Fibroblast of skin of right biceps (primary cell): ENCODE data around the gene SLC38A7.
"Not testable (repeated sequence)": the region's sequence is repeated elsewhere in the genome, so short reads cannot be mapped to it uniquely, and the experiment has no call there.

Experiments used
- DNase-seq: peaks from one replicate; pipeline ENCODE4 v3.0.0-alpha.2; 2013

The SLC38A7 gene

GRCh38 chr16:58678269-58678668, 6.3 kb downstream of the SLC38A7 start:
- DNase-seq = no peak

DNA sequence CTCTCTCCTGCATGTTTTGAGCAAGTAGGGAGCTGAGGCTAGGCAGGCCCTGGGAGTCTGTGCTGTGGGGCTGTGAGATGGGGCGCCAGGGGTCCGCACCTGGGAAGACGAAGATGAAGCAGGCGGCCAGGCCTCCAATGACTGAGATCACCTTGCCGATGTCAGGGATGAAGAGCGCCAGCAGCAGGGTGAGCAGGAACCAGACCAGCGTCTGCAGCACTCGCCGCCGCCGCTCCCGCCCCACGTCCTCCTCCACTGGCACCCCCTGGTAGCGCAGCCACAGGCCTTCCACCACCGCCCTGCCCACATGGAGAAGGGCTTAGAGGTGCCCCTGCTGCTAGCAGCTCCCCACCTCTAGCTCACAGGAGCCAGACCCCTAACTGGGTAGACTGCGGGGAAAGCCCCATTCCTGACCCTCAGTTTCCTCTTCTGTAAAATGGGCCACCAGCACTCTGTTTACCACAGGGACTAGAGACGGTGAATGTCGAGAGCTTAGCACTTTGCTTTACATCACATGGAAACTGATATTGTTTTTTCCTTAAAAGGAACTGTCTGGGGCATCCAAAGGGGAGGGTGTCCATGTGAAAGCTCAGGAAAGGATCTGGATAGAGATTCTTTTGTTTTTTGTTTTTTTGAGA, 13.5 kb downstream of the SLC38A7 start:
- no peak for DNase-seq

DNA sequence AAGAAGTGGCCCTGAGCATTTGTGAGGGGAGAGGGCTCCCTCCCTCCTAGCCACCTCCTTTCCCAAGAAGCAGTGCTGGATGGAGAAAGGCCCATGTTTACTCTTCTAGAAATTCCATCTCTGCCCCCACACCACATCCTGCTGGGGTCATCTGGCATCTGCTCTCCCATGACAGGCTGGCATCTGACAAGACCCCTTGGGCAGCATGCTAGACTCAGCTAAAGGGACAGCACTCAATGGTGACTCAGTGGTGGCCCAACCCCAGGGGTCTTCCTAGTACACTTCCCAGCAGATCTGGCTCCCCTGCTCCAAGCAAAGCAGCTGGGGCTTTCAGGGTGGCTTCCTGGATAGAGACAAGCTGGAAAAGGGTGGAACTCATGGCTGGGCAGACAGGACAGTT, 14.4 kb downstream of the SLC38A7 start:
- DNase-seq = no peak

DNA sequence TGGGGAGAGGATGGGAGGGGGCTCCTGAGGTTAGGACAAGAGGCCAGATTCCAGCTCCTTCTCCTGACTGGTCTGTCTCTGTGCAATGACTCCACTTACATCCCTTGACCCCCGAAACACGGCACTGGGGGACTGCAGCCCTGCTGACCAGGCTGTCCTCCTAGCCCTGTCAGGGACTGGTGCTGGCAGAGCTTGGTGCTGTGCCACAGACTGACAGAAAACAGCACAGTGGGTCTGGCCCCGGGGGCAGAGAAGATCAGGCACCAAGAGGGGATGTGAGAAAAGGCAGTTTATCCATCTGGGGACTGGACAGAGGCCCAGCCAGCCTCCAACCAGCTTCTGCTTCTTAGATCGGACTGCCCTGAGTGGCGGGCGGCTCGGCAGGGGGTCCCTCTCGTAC, 19.4 kb downstream of the SLC38A7 start:
- DNase-seq = no peak

GRCh38 chr16:58661199-58661830, 23.3 kb downstream of the SLC38A7 start:
- peak; percentile 85 for DNase-seq

DNA sequence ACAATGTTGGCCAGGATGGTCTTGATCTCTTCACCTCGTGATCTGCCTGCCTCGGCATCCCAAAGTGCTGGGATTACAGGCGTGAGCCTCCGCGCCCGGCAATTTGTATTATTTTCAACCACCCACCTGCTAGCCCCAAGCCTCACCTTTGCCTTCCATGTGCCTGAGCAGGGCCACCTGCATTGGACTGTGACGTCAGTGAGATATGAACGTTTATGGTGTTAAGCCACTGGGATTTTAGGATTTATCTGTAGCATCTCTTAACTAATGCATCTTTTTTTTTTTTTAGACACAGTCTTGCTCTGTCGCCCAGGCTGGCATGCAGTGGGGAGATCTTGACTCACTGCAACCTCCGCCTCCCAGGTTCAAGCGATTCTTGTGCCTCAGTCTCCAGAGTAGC, 24.7 kb downstream of the SLC38A7 start:
- DNase-seq = not testable (repeated sequence)

GRCh38 chr16:58658796-58659211, 25.8 kb downstream of the SLC38A7 start:
- no peak for DNase-seq

DNA sequence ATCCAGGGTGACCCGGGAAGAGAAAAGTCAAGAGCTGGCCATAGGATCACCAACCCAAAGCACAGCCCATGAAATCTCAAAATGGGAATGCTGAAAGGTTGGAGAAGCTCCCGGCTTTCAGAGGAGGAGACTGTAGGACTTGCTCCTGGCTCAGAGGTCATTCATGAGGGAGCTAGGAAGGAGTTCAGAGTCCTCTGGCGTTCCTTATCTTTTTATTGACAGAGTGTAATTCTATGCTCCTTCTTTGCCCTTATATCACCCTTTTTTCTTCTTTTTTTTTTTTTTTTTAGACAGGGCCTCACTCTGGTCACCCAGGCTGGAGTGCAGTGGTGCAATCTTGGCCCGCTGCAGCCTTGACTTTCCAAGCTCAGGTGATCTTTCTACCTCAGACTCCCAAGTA, 27.7 kb downstream of the SLC38A7 start:
- no peak for DNase-seq

- DNase-seq = no peak
Measured at GRCh38 chr16:58655215-58655596, 29.4 kb downstream of the SLC38A7 start.

DNA sequence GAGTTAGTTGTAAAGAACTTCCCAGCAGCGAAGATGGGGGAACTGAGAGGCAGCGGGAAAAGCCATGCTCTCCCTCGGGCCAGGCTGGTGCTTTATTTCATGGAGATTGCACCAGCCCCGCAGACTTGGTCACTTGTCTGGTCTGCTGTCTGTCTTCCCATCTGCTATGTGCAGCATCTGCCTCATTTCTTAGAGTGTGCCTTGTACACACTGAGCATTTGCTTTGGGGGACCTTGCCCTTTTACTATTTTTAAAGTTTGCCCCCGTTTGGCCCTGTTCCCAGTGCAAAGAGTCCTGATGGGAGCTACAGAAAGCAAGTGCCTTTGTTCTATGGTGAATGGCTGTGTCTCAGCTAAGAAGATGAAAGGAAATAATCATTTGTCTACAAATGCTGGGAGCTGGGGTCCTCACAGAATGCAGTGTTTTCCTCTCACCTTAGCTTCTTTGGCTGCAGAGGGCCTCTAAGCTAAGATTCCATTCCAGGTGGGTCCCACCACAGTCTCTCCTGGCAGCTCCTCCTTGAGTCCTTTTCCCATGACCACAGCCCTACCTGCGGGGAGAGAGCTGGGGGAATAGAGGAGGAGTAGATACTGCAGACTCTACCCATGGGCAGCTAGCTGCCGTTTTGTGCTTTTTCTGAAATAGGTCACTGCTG, 29.9 kb downstream of the SLC38A7 start:
- DNase-seq = no peak

DNA sequence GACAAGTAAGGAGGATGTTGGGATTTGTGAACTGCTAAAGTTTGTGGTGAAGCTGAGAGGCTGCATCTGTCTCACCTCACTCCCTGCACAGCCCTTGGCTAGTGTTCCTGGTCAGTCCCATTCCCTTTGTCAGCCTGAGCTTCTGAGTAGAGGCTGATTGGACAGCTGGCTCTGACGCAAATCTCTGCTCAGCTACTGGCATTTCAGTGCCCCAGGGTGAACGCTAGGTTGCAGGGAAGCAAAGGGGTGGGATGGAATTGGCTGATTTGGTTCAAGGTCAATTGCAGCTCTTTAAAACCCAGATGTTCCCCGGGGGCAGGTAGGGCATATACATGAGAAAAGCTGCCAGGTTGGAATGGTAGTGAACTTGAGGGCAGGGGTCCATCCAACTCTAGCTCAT, 31.8 kb downstream of the SLC38A7 start:
- DNase-seq = no peak

GRCh38 chr16:58651965-58652348, 32.6 kb downstream of the SLC38A7 start:
- no peak for DNase-seq

DNA sequence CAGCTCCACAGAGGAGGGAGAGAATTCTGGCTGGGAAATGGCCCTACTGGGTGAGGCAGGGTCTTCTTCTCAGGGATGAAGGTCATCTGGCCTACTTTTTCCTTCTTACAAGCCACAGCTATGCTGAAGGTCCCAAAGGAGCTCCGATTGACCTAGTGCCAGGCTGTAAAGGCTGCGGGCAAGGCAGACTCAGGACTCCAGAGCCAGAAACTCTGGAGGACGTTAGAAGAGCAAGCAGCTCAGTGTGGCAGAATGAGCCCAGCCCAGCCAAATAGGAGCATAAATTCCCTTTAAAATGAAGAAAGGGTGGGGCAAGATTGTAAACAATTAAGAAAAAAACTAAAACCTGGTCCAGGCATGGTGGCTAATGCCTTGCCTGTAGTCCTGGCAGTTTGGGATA, 34.9 kb downstream of the SLC38A7 start:
- DNase-seq = no peak

- no peak for DNase-seq
Measured at GRCh38 chr16:58647107-58647506, 37.5 kb downstream of the SLC38A7 start.

GRCh38 chr16:58644765-58645487, 39.6 kb downstream of the SLC38A7 start:
- no peak for DNase-seq

DNA sequence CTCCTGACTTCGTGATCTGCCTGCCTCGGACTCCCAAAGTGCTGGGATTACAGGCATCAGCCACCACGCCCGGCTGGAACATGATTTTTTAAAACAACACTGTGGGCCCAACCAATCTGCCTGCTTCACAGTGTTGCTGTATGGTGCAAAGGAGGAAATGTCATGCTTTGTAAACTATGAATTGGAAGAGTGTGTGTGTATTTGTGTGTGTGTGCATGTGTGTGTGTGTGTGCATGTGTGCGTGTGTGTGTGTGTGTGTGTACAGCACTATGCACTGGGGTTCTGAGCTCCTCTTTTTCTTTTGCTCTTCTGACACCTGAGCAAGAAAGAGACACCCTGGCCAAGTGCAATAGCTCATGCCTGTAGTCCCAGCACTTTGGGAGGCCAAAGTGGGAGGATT, 40.5 kb downstream of the SLC38A7 start:
- no peak for DNase-seq

- DNase-seq = no peak
Measured at GRCh38 chr16:58640949-58641348, 43.6 kb downstream of the SLC38A7 start.

- no peak for DNase-seq
Measured at GRCh38 chr16:58639836-58640235, 44.7 kb downstream of the SLC38A7 start.

DNA sequence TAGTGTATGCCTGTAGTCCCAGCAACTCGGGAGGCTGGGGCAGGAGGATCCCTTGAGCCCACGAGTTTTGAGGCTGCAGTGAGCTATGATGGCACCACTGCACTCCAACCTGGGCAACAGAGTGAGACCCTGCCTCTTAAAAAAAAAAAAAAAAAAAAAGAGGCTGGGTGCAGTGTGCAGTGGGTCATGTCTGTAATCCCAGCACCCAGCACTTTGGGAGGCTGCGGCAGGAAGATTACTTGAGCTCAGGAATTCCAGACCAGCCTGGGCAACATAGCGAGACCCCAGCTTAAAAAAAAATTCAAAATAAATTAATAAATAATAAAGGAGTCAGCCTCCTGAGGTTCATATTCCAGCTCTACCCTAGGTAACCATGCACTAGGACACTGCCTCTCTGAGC, 45.3 kb downstream of the SLC38A7 start:
- no peak for DNase-seq

- peak; percentile 84 for DNase-seq
Measured at GRCh38 chr16:58638148-58639036, 46.2 kb downstream of the SLC38A7 start.

DNA sequence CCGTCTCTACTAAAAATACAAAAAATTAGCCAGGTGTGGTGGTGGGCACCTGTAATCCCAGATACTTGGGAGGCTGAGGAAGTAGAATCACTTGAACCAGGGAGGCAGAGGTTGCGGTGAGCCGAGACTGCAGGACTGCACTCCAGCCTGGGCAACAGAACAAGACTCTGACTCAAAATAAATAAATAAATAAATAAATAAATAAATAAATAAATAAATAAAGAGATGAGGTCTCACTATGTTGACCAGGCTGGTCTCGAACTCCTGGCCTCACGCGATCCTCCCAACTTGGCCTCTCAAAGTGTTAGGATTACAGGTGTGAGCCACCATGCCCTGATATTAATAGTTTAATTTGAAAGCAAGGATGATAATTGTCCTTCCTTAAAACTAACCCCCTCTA, 47.5 kb downstream of the SLC38A7 start:
- not testable (repeated sequence) for DNase-seq

GRCh38 chr16:58636466-58636865, 48.1 kb downstream of the SLC38A7 start:
- DNase-seq = no peak

- no peak for DNase-seq
Measured at GRCh38 chr16:58635502-58635901, 49.1 kb downstream of the SLC38A7 start.
